ENCODE data around the gene GRIP2.

DNA sequence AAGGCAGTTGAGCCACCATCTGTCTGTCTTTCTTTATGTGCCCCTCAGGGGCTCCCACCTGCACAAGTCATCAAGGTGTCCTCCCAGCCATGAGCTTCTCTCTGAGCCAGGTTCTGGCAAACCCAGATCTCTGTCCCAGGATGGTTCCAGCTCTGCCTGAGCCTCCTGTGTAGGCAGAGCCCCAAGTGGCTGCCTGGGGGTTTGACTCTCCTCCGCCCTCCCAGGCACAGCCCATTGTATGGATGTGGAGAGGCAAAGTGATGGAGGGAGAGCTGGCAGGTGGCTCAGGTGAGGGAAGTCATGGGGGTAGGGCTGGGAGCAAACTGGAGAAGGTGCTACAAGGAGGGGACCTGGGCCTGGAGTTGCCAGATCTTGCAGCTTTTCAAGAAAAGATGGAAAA, 56.9 kb downstream of the GRIP2 start:
- TF ChIP-seq, protein P1, sequence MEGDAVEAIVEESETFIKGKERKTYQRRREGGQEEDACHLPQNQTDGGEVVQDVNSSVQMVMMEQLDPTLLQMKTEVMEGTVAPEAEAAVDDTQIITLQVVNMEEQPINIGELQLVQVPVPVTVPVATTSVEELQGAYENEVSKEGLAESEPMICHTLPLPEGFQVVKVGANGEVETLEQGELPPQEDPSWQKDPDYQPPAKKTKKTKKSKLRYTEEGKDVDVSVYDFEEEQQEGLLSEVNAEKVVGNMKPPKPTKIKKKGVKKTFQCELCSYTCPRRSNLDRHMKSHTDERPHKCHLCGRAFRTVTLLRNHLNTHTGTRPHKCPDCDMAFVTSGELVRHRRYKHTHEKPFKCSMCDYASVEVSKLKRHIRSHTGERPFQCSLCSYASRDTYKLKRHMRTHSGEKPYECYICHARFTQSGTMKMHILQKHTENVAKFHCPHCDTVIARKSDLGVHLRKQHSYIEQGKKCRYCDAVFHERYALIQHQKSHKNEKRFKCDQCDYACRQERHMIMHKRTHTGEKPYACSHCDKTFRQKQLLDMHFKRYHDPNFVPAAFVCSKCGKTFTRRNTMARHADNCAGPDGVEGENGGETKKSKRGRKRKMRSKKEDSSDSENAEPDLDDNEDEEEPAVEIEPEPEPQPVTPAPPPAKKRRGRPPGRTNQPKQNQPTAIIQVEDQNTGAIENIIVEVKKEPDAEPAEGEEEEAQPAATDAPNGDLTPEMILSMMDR (IDR thresholded peaks at IDR 0.05 in 8 of 11, conservative IDR thresholded peaks at IDR 0.05 in 3 of 11), result no peak
- no peak for TF ChIP-seq POLR2A (IDR thresholded peaks at IDR 0.05)
- TF ChIP-seq POLR2AphosphoS5 (IDR thresholded peaks at IDR 0.05), result no peak

All from spleen (tissue), 7 donors.